Measurements from ENCODE around the gene AGL. TPM values are rescaled to one million over a fixed set of nuclear protein-coding genes. Genes with fewer than 3 reads are reported as not detected.
A peak's percentile ranks its signal among the peaks of the same experiment; 100 is the strongest.

The AGL gene
- total and polyA plus RNA-seq, 2 of the 13 experiments (the other 11 are each of a cell fraction or from before 2014, with no cell fraction given) = 4.3 to 13.1 TPM

DNA sequence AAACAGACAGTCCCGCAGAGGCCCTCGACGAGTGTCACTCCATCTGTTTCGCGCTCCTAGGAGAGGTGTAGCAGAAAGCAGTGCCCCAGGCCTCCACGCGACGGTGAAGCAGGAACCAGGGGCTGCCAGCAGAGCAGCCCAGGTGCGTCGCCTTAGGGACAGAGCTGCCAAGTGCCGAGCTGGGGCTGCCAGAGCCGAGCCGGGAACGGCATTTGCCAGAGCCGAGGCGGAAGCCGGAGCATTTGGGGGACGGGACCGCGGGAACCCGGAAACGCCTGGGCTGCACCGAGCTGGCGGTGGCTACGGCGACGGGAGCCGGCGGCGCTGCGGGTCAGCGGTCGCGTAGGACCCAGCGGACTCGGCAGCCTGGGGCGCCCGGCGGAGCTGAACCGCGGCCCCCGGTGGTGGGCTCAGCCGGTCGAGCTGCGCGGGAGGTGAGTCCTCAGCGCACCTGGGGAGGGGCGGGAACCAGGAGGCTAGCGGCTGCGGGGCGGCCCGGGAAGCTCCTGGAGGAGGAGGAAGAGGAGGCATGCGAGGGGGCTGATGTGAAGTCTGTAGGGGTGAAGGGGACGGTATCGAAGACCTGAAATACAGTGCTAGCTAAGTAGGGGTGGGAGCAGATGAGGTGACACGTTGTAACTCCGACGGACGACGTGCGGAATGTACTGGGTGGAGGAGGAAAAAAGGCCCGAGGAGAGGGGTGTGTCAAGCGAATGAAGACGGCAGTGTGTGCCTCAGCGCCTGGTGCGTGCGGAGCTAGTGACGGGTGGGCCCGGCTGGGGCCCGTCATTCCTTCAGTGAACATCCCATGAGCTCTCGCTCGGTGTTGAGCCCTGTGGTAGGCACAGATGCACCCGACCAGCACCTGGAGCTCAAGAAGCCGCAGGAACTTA, 119.8 kb downstream of the AGL start, which contains the start of gene SLC35A3 (continued):
- TF ChIP-seq NCOR1 (IDR thresholded peaks at IDR 0.05; ENCODE audit: borderline replicate concordance, low read length) (no peak), DMTF1 (CRISPR knock-in tag; IDR thresholded peaks at IDR 0.05) (no peak; the same call in 1 of the 2 replicates), ATAD3A (CRISPR knock-in tag; IDR thresholded peaks at IDR 0.05) (0 out of 2 replicates have a peak, but pooled peaks have one; percentile 60), ZNF775 (CRISPR knock-in tag; IDR thresholded peaks at IDR 0.05; ENCODE audit: borderline replicate concordance) (peak; percentile 82; the same call in 1 of the 2 replicates), KDM4B (CRISPR knock-in tag; IDR thresholded peaks at IDR 0.05) (peak; percentile 99; the same call in 1 of the 2 replicates), MYPOP (CRISPR knock-in tag; IDR thresholded peaks at IDR 0.05) (peak; percentile 90), HNRNPK (IDR thresholded peaks at IDR 0.05; ENCODE audit: low read depth, low read length, poor library complexity, severe bottlenecking) (peak; percentile 86), ZNF10 (CRISPR knock-in tag; IDR thresholded peaks at IDR 0.05; ENCODE audit: borderline replicate concordance, low read depth) (no peak), AHR (CRISPR knock-in tag; IDR thresholded peaks at IDR 0.05) (peak; percentile 93), RFX1 (IDR thresholded peaks at IDR 0.05) (peak; percentile 38; the same call in 1 of the 2 replicates), MTA3 (CRISPR knock-in tag; IDR thresholded peaks at IDR 0.05) (no peak), JUNB (CRISPR knock-in tag; IDR thresholded peaks at IDR 0.05; ENCODE audit: borderline replicate concordance) (peak; percentile 70; the same call in 1 of the 2 replicates), ZNF557 (CRISPR knock-in tag; IDR thresholded peaks at IDR 0.05) (no peak), CBX1 (IDR thresholded peaks at IDR 0.05; ENCODE audit: low read depth) (peak; percentile 90), TAF1 (CRISPR knock-in tag; IDR thresholded peaks at IDR 0.05) (peak; percentile 97), NFRKB (IDR thresholded peaks at IDR 0.05) (no peak), ZNF34 (CRISPR knock-in tag; IDR thresholded peaks at IDR 0.05; ENCODE audit: borderline replicate concordance) (peak; percentile 99), ZNF562 (CRISPR knock-in tag; IDR thresholded peaks at IDR 0.05; ENCODE audit: borderline replicate concordance) (peak; percentile 70; the same call in 1 of the 2 replicates)
- TF ChIP-seq, protein P1, sequence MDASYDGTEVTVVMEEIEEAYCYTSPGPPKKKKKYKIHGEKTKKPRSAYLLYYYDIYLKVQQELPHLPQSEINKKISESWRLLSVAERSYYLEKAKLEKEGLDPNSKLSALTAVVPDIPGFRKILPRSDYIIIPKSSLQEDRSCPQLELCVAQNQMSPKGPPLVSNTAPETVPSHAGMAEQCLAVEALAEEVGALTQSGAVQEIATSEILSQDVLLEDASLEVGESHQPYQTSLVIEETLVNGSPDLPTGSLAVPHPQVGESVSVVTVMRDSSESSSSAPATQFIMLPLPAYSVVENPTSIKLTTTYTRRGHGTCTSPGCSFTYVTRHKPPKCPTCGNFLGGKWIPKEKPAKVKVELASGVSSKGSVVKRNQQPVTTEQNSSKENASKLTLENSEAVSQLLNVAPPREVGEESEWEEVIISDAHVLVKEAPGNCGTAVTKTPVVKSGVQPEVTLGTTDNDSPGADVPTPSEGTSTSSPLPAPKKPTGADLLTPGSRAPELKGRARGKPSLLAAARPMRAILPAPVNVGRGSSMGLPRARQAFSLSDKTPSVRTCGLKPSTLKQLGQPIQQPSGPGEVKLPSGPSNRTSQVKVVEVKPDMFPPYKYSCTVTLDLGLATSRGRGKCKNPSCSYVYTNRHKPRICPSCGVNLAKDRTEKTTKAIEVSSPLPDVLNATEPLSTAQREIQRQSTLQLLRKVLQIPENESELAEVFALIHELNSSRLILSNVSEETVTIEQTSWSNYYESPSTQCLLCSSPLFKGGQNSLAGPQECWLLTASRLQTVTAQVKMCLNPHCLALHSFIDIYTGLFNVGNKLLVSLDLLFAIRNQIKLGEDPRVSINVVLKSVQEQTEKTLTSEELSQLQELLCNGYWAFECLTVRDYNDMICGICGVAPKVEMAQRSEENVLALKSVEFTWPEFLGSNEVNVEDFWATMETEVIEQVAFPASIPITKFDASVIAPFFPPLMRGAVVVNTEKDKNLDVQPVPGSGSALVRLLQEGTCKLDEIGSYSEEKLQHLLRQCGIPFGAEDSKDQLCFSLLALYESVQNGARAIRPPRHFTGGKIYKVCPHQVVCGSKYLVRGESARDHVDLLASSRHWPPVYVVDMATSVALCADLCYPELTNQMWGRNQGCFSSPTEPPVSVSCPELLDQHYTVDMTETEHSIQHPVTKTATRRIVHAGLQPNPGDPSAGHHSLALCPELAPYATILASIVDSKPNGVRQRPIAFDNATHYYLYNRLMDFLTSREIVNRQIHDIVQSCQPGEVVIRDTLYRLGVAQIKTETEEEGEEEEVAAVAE (CRISPR knock-in tag; IDR thresholded peaks at IDR 0.05; ENCODE audit: borderline replicate concordance) = peak; percentile 79
- TF ChIP-seq, protein P2, sequence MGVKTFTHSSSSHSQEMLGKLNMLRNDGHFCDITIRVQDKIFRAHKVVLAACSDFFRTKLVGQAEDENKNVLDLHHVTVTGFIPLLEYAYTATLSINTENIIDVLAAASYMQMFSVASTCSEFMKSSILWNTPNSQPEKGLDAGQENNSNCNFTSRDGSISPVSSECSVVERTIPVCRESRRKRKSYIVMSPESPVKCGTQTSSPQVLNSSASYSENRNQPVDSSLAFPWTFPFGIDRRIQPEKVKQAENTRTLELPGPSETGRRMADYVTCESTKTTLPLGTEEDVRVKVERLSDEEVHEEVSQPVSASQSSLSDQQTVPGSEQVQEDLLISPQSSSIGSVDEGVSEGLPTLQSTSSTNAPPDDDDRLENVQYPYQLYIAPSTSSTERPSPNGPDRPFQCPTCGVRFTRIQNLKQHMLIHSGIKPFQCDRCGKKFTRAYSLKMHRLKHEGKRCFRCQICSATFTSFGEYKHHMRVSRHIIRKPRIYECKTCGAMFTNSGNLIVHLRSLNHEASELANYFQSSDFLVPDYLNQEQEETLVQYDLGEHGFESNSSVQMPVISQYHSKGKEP (CRISPR knock-in tag; IDR thresholded peaks at IDR 0.05) = peak; percentile 93

Data from HepG2 (cell line).